HEK293 (cell line): ENCODE data around the gene FAM210B.

ENCODE experiments used
- CTCF ChIA-PET: fragments of 350-600 bp; formaldehyde crosslinking; extraction: SDS; loops from one replicate; lab custom pipeline; 2021; ENCODE audit warnings: antibody characterized with exemption; lab: Yijun Ruan, JAX
- POLR2A ChIA-PET: fragments of 300-600 bp; formaldehyde crosslinking; extraction: SDS; loops from one replicate; lab custom pipeline; 2020; ENCODE audit warnings: antibody characterized with exemption, inconsistent platforms; lab: Yijun Ruan, JAX
- H3K27ac ChIP-seq: fragments of 200-500 bp; sonication (Bioruptor generic); 2 replicates; pipeline ENCODE4 v1.5.1; 2014; ENCODE audit warnings: low read depth, low read length, control low read depth, inconsistent platforms; ENCODE audit errors: extremely low read depth
- H3K36me3 ChIP-seq, 2 experiments: fragments of 200-500 bp in 1 of 2; sonication (Bioruptor generic) in 1 of 2; 1 replicate in 1 of 2; 2 replicates in 1 of 2; pipeline ENCODE4 v1.5.1; 2014 to 2017; ENCODE audit warnings: inconsistent platforms in 2 of 2, low read length in 2 of 2; ENCODE audit not compliant: control insufficient read depth in 2 of 2, insufficient read depth in 1 of 2
- H3K4me1 ChIP-seq: fragments of 200-500 bp; sonication (Bioruptor generic); 2 replicates; pipeline ENCODE4 v1.5.1; 2014; ENCODE audit warnings: mild to moderate bottlenecking, low read length, inconsistent platforms; ENCODE audit not compliant: control insufficient read depth, insufficient read depth
- H3K4me3 ChIP-seq: 2 replicates; pipeline ENCODE4 v1.5.1; 2011; ENCODE audit warnings: low read depth, mild to moderate bottlenecking, control low read depth, low read length, moderate library complexity
- H3K9me3 ChIP-seq: fragments of 200-500 bp; sonication (Bioruptor generic); 2 replicates; pipeline ENCODE4 v1.5.1; 2014; ENCODE audit warnings: low read depth, low read length, inconsistent platforms; ENCODE audit not compliant: control insufficient read depth, insufficient read depth
- GFI1B ChIP-seq: fragments of 450-650 bp; formaldehyde crosslinking; IDR thresholded peaks from 2 replicates; pipeline ENCODE4 v1.5.1; 2016; ENCODE audit warnings: missing biosample characterization, missing genetic modification characterization
- GLIS1 ChIP-seq: fragments of 450-650 bp; formaldehyde crosslinking; IDR thresholded peaks from 2 replicates; pipeline ENCODE4 v1.5.1; 2016; ENCODE audit warnings: missing biosample characterization, missing genetic modification characterization
- HOXD13 ChIP-seq: sonication (generic); formaldehyde crosslinking; IDR thresholded peaks from 2 replicates; pipeline ENCODE4 v1.8.0; 2022; ENCODE audit warnings: missing genetic modification reagents, borderline replicate concordance
- KLF1 ChIP-seq: fragments of 450-650 bp; formaldehyde crosslinking; IDR thresholded peaks from 2 replicates; pipeline ENCODE4 v1.5.1; 2016; ENCODE audit warnings: missing biosample characterization, missing genetic modification characterization
- MYNN ChIP-seq: fragments of 450-650 bp; formaldehyde crosslinking; IDR thresholded peaks from 2 replicates; pipeline ENCODE4 v1.5.1; 2016; ENCODE audit warnings: missing biosample characterization, missing genetic modification characterization, borderline replicate concordance
- PRDM1 ChIP-seq: fragments of 450-650 bp; formaldehyde crosslinking; IDR thresholded peaks from 2 replicates; pipeline ENCODE4; 2016; ENCODE audit warnings: missing biosample characterization, missing genetic modification characterization
- TCF7L2 ChIP-seq: IDR thresholded peaks from 2 replicates; pipeline ENCODE4 v1.6.1; 2011; ENCODE audit warnings: low read depth, mild to moderate bottlenecking, inconsistent platforms, low read length, moderate library complexity, borderline replicate concordance
- ZBTB1 ChIP-seq: fragments of 450-650 bp; formaldehyde crosslinking; IDR thresholded peaks from 2 replicates; pipeline ENCODE4 v1.5.1; 2016; ENCODE audit warnings: missing biosample characterization, missing genetic modification characterization
- ZBTB26 ChIP-seq: fragments of 450-650 bp; formaldehyde crosslinking; optimal IDR thresholded peaks from 2 replicates; pipeline ENCODE3; 2016; ENCODE audit warnings: missing biosample characterization, mild to moderate bottlenecking, missing genetic modification characterization
- ZFHX2 ChIP-seq: fragments of 450-650 bp; formaldehyde crosslinking; conservative IDR thresholded peaks from 2 replicates; pipeline ENCODE4 v1.5.1; 2016; ENCODE audit warnings: missing biosample characterization, missing genetic modification characterization
- ZNF19 ChIP-seq: fragments of 450-650 bp; formaldehyde crosslinking; IDR thresholded peaks from 2 replicates; pipeline ENCODE4; 2016; ENCODE audit warnings: missing biosample characterization, missing genetic modification characterization, low read depth
- ZNF202 ChIP-seq: fragments of 450-650 bp; formaldehyde crosslinking; IDR thresholded peaks from 2 replicates; pipeline ENCODE4 v1.5.1; 2016; ENCODE audit warnings: missing biosample characterization, missing genetic modification characterization, borderline replicate concordance
- ZNF211 ChIP-seq: fragments of 450-650 bp; formaldehyde crosslinking; IDR thresholded peaks from 2 replicates; pipeline ENCODE4 v1.5.1; 2016; ENCODE audit warnings: low read depth, missing biosample characterization, missing genetic modification characterization
- ZNF23 ChIP-seq: fragments of 450-650 bp; formaldehyde crosslinking; IDR thresholded peaks from 2 replicates; pipeline ENCODE4 v1.5.1; 2016; ENCODE audit warnings: missing biosample characterization, missing genetic modification characterization, borderline replicate concordance
- ZNF24 ChIP-seq: fragments of 450-650 bp; formaldehyde crosslinking; IDR thresholded peaks from 2 replicates; pipeline ENCODE4 v1.5.1; 2016; ENCODE audit warnings: missing biosample characterization, missing genetic modification characterization
- ZNF302 ChIP-seq: fragments of 450-650 bp; formaldehyde crosslinking; IDR thresholded peaks from 2 replicates; pipeline ENCODE4 v1.5.1; 2016; ENCODE audit warnings: missing biosample characterization, missing genetic modification characterization, low read depth
- ZNF426 ChIP-seq: fragments of 450-650 bp; formaldehyde crosslinking; IDR thresholded peaks from 2 replicates; pipeline ENCODE4 v1.5.1; 2017; ENCODE audit warnings: missing biosample characterization, missing genetic modification characterization, mild to moderate bottlenecking, inconsistent platforms, moderate library complexity
- ZNF510 ChIP-seq: fragments of 450-650 bp; formaldehyde crosslinking; IDR thresholded peaks from 2 replicates; pipeline ENCODE4 v1.5.1; 2018; ENCODE audit warnings: mild to moderate bottlenecking, missing genetic modification characterization, missing biosample characterization; ENCODE audit not compliant: insufficient replicate concordance
- ZNF521 ChIP-seq: fragments of 450-650 bp; formaldehyde crosslinking; IDR thresholded peaks from 2 replicates; pipeline ENCODE4 v1.5.1; 2017; ENCODE audit warnings: missing biosample characterization, mild to moderate bottlenecking, missing genetic modification characterization
- ZNF596 ChIP-seq: fragments of 450-650 bp; IDR thresholded peaks from 2 replicates; pipeline ENCODE4 v1.5.0; 2018; ENCODE audit warnings: missing biosample characterization, mild to moderate bottlenecking, missing genetic modification characterization, moderate library complexity
- ZNF621 ChIP-seq: fragments of 450-650 bp; formaldehyde crosslinking; IDR thresholded peaks from 2 replicates; pipeline ENCODE4 v1.5.1; 2017; ENCODE audit warnings: missing biosample characterization, missing genetic modification characterization
- ZNF776 ChIP-seq: fragments of 450-650 bp; formaldehyde crosslinking; IDR thresholded peaks from 2 replicates; pipeline ENCODE4 v1.5.0; 2017; ENCODE audit warnings: missing biosample characterization, missing genetic modification characterization, borderline replicate concordance
- TF ChIP-seq, protein P1 (sequence below): fragments of 450-650 bp; formaldehyde crosslinking; IDR thresholded peaks from 2 replicates; pipeline ENCODE4 v1.5.1; 2016; ENCODE audit warnings: missing biosample characterization, missing genetic modification characterization

FAM210B gene

DNA sequence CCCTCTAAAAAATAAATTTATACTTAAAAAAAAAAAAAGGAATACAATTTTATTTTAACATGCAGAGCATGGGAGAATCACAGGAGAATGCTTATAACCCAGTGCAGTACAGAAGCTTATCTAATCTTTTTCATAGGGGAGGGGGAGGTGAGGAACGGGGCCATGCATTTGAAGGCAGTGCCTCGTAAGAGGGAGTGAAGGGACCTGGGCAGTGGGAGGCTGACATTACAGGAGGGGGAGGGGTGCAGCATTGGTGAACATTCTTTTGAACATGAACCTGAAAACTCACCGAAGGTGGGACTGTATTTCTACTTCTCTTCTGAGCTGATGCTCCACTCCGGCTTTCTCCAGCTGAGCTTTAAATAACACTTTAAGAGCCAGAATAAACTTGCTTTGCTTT lies 23.9 kb downstream of the FAM210B start:
- H3K27ac ChIP-seq: no peak overlapping the region
- ChIA-PET CTCF (no interaction called here), POLR2A (interaction anchor here (0.6 to 1.9 kb wide), 2 partner anchors 9 to 40 kb away, joined by 3 to 8 read pairs; partner anchors contain the start of genes AURKA and CSTF1)
- H3K36me3 ChIP-seq: peaks cover 41 to 95% of the 10 kb centered on the region in 2 experiments
- H3K4me1 ChIP-seq: no peaks in the 10 kb centered on the region
- no peak overlapping the region for H3K4me3 ChIP-seq
- TF ChIP-seq TCF7L2 (no peak), PRDM1 (tag by site-specific recombination) (no peak), ZFHX2 (tag by site-specific recombination) (no peak), ZBTB1 (tag by site-specific recombination) (no peak), HOXD13 (CRISPR knock-in tag) (no peak), GFI1B (tag by site-specific recombination) (no peak), ZNF521 (tag by site-specific recombination) (no peak), ZNF19 (no peak), ZNF202 (tag by site-specific recombination) (no peak), KLF1 (tag by site-specific recombination) (no peak), ZNF24 (no peak), GLIS1 (tag by site-specific recombination) (no peak), ZNF211 (tag by site-specific recombination) (no peak), MYNN (tag by site-specific recombination) (no peak), ZNF510 (tag by site-specific recombination) (no peak), ZBTB26 (no peak)
- TF ChIP-seq, protein P1, sequence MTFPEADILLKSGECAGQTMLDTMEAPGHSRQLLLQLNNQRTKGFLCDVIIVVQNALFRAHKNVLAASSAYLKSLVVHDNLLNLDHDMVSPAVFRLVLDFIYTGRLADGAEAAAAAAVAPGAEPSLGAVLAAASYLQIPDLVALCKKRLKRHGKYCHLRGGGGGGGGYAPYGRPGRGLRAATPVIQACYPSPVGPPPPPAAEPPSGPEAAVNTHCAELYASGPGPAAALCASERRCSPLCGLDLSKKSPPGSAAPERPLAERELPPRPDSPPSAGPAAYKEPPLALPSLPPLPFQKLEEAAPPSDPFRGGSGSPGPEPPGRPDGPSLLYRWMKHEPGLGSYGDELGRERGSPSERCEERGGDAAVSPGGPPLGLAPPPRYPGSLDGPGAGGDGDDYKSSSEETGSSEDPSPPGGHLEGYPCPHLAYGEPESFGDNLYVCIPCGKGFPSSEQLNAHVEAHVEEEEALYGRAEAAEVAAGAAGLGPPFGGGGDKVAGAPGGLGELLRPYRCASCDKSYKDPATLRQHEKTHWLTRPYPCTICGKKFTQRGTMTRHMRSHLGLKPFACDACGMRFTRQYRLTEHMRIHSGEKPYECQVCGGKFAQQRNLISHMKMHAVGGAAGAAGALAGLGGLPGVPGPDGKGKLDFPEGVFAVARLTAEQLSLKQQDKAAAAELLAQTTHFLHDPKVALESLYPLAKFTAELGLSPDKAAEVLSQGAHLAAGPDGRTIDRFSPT: no peak
- no peaks in the 10 kb centered on the region for H3K9me3 ChIP-seq

GRCh38 chr20:56383334-56383733 lies 24.6 kb downstream of the FAM210B start:
- Histone ChIP-seq H3K4me3 (no peak overlapping the region), H3K4me1 (no peaks in the 10 kb centered on the region), H3K36me3 (peaks cover 38 to 95% of the 10 kb centered on the region in 2 experiments), H3K9me3 (no peaks in the 10 kb centered on the region), H3K27ac (0 out of 2 replicates have a peak overlapping the region, but pooled peaks have one; percentile 2)
- TF ChIP-seq ZNF302 (tag by site-specific recombination) (no peak), KLF1 (tag by site-specific recombination) (no peak), ZNF426 (tag by site-specific recombination) (no peak), ZNF596 (tag by site-specific recombination) (no peak), ZNF776 (no peak), ZNF621 (tag by site-specific recombination) (no peak), ZNF23 (no peak)
- POLR2A ChIA-PET: interaction anchor here (1.9 kb wide), 1 partner anchor 9 kb away, joined by 8 read pairs; the partner anchor contains the start of genes AURKA and CSTF1
- CTCF ChIA-PET: no interaction called here
